Large intestine (tissue), 3 donors: Measurements from ENCODE around the gene NHLRC2. TPM values are rescaled to one million over a fixed set of nuclear protein-coding genes. Genes with fewer than 3 reads are reported as not detected.

Experiments used
- DNase-seq, 2 donors: peaks; one replicate each; pipeline versions ENCODE4 v3.0.0 to v3.0.0-alpha.2; 2013
- H3K27ac ChIP-seq: one replicate; pipeline ENCODE4 v1.5.1; 2013; ENCODE audit warnings: low read length
- H3K27me3 ChIP-seq: 2 replicates; pipeline ENCODE4 v1.6.1; 2013; ENCODE audit warnings: low read length; ENCODE audit not compliant: control insufficient read depth, insufficient read depth
- H3K36me3 ChIP-seq: 2 replicates; pipeline ENCODE4 v1.6.1; 2013; ENCODE audit warnings: low read length; ENCODE audit not compliant: control insufficient read depth, insufficient read depth
- H3K4me1 ChIP-seq: one replicate; pipeline ENCODE4 v1.6.1; 2013; ENCODE audit warnings: low read length; ENCODE audit not compliant: control insufficient read depth, insufficient read depth
- H3K4me3 ChIP-seq: one replicate; pipeline ENCODE4 v1.5.1; 2013; ENCODE audit warnings: low read length
- H3K9me3 ChIP-seq: one replicate; pipeline ENCODE4 v1.6.1; 2013; ENCODE audit warnings: mild to moderate bottlenecking, low read depth, low read length, moderate library complexity; ENCODE audit not compliant: control insufficient read depth
- WGBS: methylation state at CpG from one replicate; pipeline ENCODE4 v1.1.5; 2013; ENCODE audit warnings: low lambda C conversion rate; ENCODE audit not compliant: insufficient coverage; 5-methylcytosine and 5-hydroxymethylcytosine counted together
- polyA plus RNA-seq: library from polyadenylated mRNA; unstranded; fragments of 120-200 nt; gene quantifications from one replicate; pipeline ENCODE4 v1.2.1, GENCODE V29; 2013

The NHLRC2 gene
- polyA plus RNA-seq, 1 donor = 19.1 TPM

DNA sequence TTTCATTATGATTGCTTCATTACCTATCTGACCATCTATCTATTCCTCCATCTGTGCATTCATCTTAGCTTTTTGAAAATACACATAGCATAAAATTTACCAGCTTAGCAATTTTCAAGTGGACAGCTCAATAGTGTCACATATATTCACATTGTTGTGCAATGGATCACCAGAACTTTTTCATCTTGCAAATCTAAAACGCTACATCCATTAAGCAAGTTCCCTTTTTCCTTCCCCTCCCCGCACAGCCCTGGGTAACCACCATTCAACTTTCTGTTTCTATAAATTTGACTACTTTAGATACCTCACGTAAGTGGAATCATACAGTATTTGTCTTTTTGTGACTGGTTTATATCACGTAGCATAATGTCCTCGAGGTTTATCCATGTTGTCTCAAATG, 111.2 kb downstream of the NHLRC2 start:
- DNase-seq = no peak
- no peak overlapping the region for H3K27ac ChIP-seq
- no peaks in the 10 kb centered on the region for H3K36me3 ChIP-seq
- no peaks in the 10 kb centered on the region for H3K9me3 ChIP-seq
- no peaks in the 10 kb centered on the region for H3K27me3 ChIP-seq
- no peak overlapping the region for H3K4me3 ChIP-seq
- peaks cover 20% of the 10 kb centered on the region for H3K4me1 ChIP-seq
- WGBS = 82% methylated on average over 2 of the region's 5 CpGs

Other genes with a start within 250 kb of the NHLRC2 start
- 0.06 TPM for gene NRAP, start 190.6 kb upstream of the NHLRC2 start, polyA plus RNA-seq
- gene CASP7, start 174.7 kb upstream of the NHLRC2 start, polyA plus RNA-seq = 31.3 TPM
- gene PLEKHS1, start 103.0 kb upstream of the NHLRC2 start, polyA plus RNA-seq = 62.4 TPM
- gene DCLRE1A, start 579 bp upstream of the NHLRC2 start, polyA plus RNA-seq = 8.3 TPM
- gene ADRB1, start 189.2 kb downstream of the NHLRC2 start, polyA plus RNA-seq = 0.64 TPM